Adrenal gland (tissue), 5 donors: ENCODE measurements around the gene PRKAR1B.

ENCODE experiments used
- CTCF ChIP-seq, 6 experiments: fragments of 450-650 bp in 4 of 6; fragments of 200-600 bp in 2 of 6; sonication (generic) in 1 of 6; IDR thresholded peaks; 1 replicate in 5 of 6; 2 replicates in 1 of 6; pipeline versions ENCODE4 v1.5.1 to v1.8.0; 2016 to 2021; ENCODE audit warnings: antibody characterized with exemption in 6 of 6, mild to moderate bottlenecking in 2 of 6, moderate library complexity in 1 of 6
- POLR2A ChIP-seq, 2 donors: fragments of 450-650 bp; IDR thresholded peaks; one replicate each; pipeline ENCODE4 v1.6.1; 2017; ENCODE audit warnings: antibody characterized with exemption in 2 of 2, mild to moderate bottlenecking in 2 of 2, moderate library complexity in 1 of 2
- donor health status: DM: no; HTN: no; CAD: no.

GRCh38 chr7:536231-536630 is 190.8 kb downstream of the PRKAR1B start:
- TF ChIP-seq CTCF (IDR thresholded peaks at IDR 0.05) (no peak), POLR2A (IDR thresholded peaks at IDR 0.05) (no peak)
